Natural killer cell (primary cell): ENCODE measurements around the gene OSBPL9. TPM values are rescaled to one million over a fixed set of nuclear protein-coding genes. Genes with fewer than 3 reads are reported as not detected.

Experiments used
- ATAC-seq, 3 donors: fragments of 150-1000 bp in 2 of 3; fragments of 200-7000 bp in 1 of 3; cut with Tn5 transposase; 1 replicate in 1 of 3; 2 replicates in 2 of 3; pipeline ENCODE4 v1.10.0; 2021; ENCODE audit warnings: mild to moderate bottlenecking in 2 of 3, moderate library complexity in 2 of 3
- DNase-seq, 2 donors: peaks; one replicate each; pipeline versions ENCODE4 v3.0.0 to v3.0.0-alpha.2; 2013 to 2021; ENCODE audit warnings: mixed read lengths in 1 of 2
- H3K27ac ChIP-seq: one replicate; pipeline ENCODE4 v1.5.1; 2013; ENCODE audit warnings: mild to moderate bottlenecking, low read length
- H3K27me3 ChIP-seq: one replicate; pipeline ENCODE4 v1.6.1; 2013; ENCODE audit warnings: low read length; ENCODE audit not compliant: control insufficient read depth, insufficient read depth
- H3K36me3 ChIP-seq: one replicate; pipeline ENCODE4 v1.6.1; 2013; ENCODE audit warnings: low read length; ENCODE audit not compliant: control insufficient read depth, insufficient read depth
- H3K4me1 ChIP-seq: one replicate; pipeline ENCODE4 v1.6.1; 2013; ENCODE audit warnings: low read length; ENCODE audit not compliant: control insufficient read depth, insufficient read depth
- H3K4me3 ChIP-seq: one replicate; pipeline ENCODE4 v1.5.1; 2013; ENCODE audit warnings: low read length
- H3K9me3 ChIP-seq: one replicate; pipeline ENCODE4 v1.6.1; 2013; ENCODE audit warnings: low read length; ENCODE audit not compliant: control insufficient read depth, insufficient read depth
- H3K27ac Mint-ChIP-seq, 2 donors: one replicate each; pipeline ENCODE4 v1.8.0; 2022; ENCODE audit warnings: mild to moderate bottlenecking in 2 of 2, mixed read lengths in 2 of 2, moderate library complexity in 1 of 2
- H3K27me3 Mint-ChIP-seq, 2 donors: one replicate each; pipeline ENCODE4 v1.8.0; 2022; ENCODE audit warnings: low read depth in 2 of 2, mixed read lengths in 2 of 2
- H3K36me3 Mint-ChIP-seq: one replicate; pipeline ENCODE4 v1.8.0; 2022; ENCODE audit warnings: mixed read lengths
- H3K4me1 Mint-ChIP-seq, 2 donors: one replicate each; pipeline ENCODE4 v1.8.0; 2022; ENCODE audit warnings: mixed read lengths in 2 of 2
- H3K4me3 Mint-ChIP-seq: one replicate; pipeline ENCODE4 v1.8.0; 2022; ENCODE audit warnings: mild to moderate bottlenecking, moderate library complexity, mixed read lengths
- H3K9me3 Mint-ChIP-seq, 2 donors: one replicate each; pipeline ENCODE4 v1.8.0; 2022; ENCODE audit warnings: mixed read lengths in 2 of 2
- WGBS: methylation state at CpG from one replicate; pipeline ENCODE4 v1.1.7; 2013; ENCODE audit warnings: missing lambda C conversion rate; ENCODE audit not compliant: insufficient coverage; 5-methylcytosine and 5-hydroxymethylcytosine counted together
- intact Hi-C: fragments of 100-400 bp; cut with micrococcal nuclease; formaldehyde crosslinking; loops from one replicate; pipeline ENCODE4 v1.14.2; 2022
- total RNA-seq, 4 donors: library from RNA; stranded (reverse); fragments of 120-200 nt in 1 of 4; gene quantifications; one replicate each; pipeline versions ENCODE4 v1.2.3 to v1.2.4, GENCODE V29; 2013 to 2022
- TF ChIP-seq, protein P1 (sequence below): fragments of 200-600 bp; IDR thresholded peaks from one replicate; pipeline ENCODE4 v1.8.0; 2022; ENCODE audit warnings: antibody characterized with exemption

OSBPL9 gene
- total RNA-seq, 3 donors from 2014 or later (not counting 1 experiment from before 2014, with no cell fraction given) = 53.0 to 72.6 (median 62.0) TPM

DNA sequence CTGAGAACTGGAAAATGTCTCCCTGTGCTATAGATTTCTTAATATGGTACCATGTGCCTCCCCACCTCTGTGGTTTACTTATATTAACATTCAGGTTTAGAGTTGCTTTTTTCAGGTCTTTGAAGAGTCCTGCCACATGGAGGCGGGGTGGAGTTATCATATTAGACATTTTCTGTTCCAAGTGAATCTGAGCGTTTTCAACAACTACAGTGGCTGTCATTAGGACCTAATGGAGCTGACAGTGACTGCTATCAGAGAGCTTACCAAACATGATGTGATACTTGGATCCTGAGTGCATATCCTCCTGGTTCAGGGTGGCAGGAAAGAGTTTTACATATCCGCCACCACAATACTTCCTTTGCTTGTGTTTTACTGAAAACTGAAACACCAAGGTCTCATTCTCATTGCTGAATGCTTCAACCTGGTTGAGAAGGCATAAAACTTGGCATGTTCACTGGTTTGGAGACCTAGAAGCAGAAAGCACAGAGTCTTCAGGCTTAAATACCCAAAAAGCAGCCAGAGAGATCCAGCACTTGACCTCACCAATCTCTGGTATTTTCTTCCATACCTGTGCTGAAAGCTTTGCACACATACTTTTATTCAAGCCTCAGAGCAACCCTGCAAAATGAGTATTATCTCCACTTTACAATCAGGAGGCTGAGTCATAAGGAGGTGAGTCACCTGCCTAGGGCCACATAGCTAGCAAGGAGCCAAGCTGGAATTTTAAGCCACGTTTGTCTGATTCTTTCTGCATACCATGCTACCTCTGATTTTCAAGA lies 47.4 kb upstream of the OSBPL9 start:
- intact Hi-C loops = no loop called here
- ATAC-seq (peak in 1 of 3 donors; percentile 34), DNase-seq (peak in 1 of 2 donors; percentile 56)
- no peaks in the 10 kb centered on the region for H3K36me3 Mint-ChIP-seq
- H3K4me1 Mint-ChIP-seq = peaks cover 0 to 16% of the 10 kb centered on the region in 2 donors
- Histone ChIP-seq H3K27me3 (no peaks in the 10 kb centered on the region), H3K9me3 (no peaks in the 10 kb centered on the region), H3K4me1 (peaks cover 11% of the 10 kb centered on the region), H3K4me3 (no peak overlapping the region), H3K27ac (peak overlapping the region; percentile 28), H3K36me3 (no peaks in the 10 kb centered on the region)
- H3K27ac Mint-ChIP-seq = no peak overlapping the region
- no peak overlapping the region for H3K4me3 Mint-ChIP-seq
- TF ChIP-seq, protein P1, sequence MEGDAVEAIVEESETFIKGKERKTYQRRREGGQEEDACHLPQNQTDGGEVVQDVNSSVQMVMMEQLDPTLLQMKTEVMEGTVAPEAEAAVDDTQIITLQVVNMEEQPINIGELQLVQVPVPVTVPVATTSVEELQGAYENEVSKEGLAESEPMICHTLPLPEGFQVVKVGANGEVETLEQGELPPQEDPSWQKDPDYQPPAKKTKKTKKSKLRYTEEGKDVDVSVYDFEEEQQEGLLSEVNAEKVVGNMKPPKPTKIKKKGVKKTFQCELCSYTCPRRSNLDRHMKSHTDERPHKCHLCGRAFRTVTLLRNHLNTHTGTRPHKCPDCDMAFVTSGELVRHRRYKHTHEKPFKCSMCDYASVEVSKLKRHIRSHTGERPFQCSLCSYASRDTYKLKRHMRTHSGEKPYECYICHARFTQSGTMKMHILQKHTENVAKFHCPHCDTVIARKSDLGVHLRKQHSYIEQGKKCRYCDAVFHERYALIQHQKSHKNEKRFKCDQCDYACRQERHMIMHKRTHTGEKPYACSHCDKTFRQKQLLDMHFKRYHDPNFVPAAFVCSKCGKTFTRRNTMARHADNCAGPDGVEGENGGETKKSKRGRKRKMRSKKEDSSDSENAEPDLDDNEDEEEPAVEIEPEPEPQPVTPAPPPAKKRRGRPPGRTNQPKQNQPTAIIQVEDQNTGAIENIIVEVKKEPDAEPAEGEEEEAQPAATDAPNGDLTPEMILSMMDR = no peak
- no peaks in the 10 kb centered on the region for H3K27me3 Mint-ChIP-seq
- no peaks in the 10 kb centered on the region for H3K9me3 Mint-ChIP-seq
- WGBS = 18% methylated on average over 4 of the region's 4 CpGs

DNA sequence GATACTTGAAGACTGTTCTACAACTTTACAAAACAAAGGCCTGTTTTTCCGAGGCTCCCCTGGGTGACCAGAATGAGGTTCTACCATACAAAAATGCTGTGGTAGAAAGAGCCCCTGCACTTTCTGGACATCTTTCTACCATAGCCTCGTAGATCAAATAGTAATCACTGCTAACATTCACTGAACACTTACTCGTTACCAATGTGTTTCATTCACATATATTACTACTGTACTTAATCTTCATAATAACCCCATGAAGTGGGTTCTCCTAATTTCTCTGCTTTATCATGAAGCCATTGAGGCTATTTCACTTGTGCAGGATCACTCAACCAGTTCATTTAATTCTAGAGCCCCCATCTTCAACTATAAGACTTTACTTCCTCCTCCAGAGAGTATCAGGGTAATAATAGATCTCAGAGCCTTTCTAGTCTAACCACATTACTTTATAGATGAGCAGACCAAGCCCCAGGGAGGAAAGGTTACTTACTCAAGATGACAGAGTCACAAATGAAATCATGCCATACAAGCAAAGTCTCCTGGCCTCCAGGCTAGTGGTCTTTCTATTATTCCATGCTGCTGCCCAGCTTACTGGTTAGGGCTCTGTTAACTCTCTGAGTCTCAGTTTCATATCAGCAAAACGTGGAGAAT lies 46.7 kb upstream of the OSBPL9 start:
- no peaks in the 10 kb centered on the region for H3K27me3 ChIP-seq
- Mint-ChIP-seq H3K9me3 (no peaks in the 10 kb centered on the region), H3K4me1 (peaks cover 0 to 16% of the 10 kb centered on the region in 2 donors), H3K4me3 (no peak overlapping the region), H3K27ac (no peak overlapping the region), H3K36me3 (no peaks in the 10 kb centered on the region), H3K27me3 (no peaks in the 10 kb centered on the region)
- peaks cover 11% of the 10 kb centered on the region for H3K4me1 ChIP-seq
- DNase-seq (no peak), ATAC-seq (no peak)
- H3K4me3 ChIP-seq = no peak overlapping the region
- no peaks in the 10 kb centered on the region for H3K9me3 ChIP-seq
- whole genome bisulfite sequencing = 72% methylated on average over 4 of the region's 4 CpGs
- intact Hi-C loops = no loop called here
- H3K27ac ChIP-seq = no peak overlapping the region
- TF ChIP-seq, protein P1 = no peak
- no peaks in the 10 kb centered on the region for H3K36me3 ChIP-seq

DNA sequence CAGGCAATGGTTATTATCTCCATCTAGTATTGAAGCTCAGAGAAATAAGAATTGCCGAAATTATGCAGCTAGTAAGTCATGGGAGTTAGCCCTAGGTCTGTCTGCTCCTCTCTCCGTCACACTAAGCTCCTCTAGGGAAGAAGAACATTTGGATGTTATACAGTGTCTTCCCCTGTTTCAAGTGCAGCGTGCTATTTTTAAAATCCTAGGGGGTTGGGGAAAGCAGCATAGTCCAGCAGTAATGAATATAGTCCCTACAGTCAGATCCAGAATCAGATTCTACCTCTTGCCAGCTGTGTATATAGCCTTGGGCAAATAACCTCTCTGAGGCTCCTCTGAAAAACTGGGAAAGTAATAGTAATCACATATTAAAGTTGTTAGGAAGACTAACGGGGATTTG lies 44.5 kb upstream of the OSBPL9 start:
- no peaks in the 10 kb centered on the region for H3K36me3 Mint-ChIP-seq
- H3K27ac ChIP-seq = no peak overlapping the region
- TF ChIP-seq, protein P1 = no peak
- no peak overlapping the region for H3K4me3 Mint-ChIP-seq
- no peaks in the 10 kb centered on the region for H3K27me3 Mint-ChIP-seq
- peaks cover 14 to 16% of the 10 kb centered on the region in 2 donors for H3K4me1 Mint-ChIP-seq
- ATAC-seq (no peak), DNase-seq (no peak)
- H3K9me3 Mint-ChIP-seq = no peaks in the 10 kb centered on the region
- no peak overlapping the region for H3K27ac Mint-ChIP-seq
- H3K9me3 ChIP-seq = no peaks in the 10 kb centered on the region
- no peaks in the 10 kb centered on the region for H3K27me3 ChIP-seq
- no peak overlapping the region for H3K4me3 ChIP-seq
- 98% methylated on average over 4 of the region's 4 CpGs for WGBS
- no peaks in the 10 kb centered on the region for H3K36me3 ChIP-seq
- intact Hi-C loops = no loop called here
- H3K4me1 ChIP-seq = peaks cover 14% of the 10 kb centered on the region
